HG02642 (cell line): ENCODE measurements around the gene LEF1.
A peak's percentile ranks its signal among the peaks of the same experiment; 100 is the strongest.

Experiments
- ATAC-seq: cut with Tn5 transposase; IDR thresholded peaks from one replicate; pipeline ENCODE4 v1.9.1; 2021; ENCODE audit warnings: mild to moderate bottlenecking; ENCODE audit not compliant: unreplicated experiment, poor library complexity

The LEF1 gene

DNA sequence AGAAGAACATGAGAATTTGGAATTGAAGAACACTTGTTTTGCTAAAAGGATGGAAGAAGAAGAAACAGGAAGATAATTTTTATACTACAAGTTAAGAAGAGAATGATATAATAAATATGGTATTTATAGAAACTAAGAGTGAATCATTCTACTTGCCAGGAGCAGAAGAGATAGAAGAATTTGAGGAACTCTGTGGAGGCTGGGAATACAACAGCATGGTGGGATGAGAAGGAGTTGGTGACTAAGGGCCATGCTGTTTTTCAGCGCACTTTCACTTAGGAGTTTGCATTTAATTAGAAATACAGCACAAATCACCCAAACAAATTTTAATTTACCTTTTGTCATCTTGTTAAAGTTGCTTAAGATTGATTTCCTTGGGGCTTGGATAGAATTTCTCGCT is 158.6 kb downstream of the LEF1 start:
- no peak for ATAC-seq

DNA sequence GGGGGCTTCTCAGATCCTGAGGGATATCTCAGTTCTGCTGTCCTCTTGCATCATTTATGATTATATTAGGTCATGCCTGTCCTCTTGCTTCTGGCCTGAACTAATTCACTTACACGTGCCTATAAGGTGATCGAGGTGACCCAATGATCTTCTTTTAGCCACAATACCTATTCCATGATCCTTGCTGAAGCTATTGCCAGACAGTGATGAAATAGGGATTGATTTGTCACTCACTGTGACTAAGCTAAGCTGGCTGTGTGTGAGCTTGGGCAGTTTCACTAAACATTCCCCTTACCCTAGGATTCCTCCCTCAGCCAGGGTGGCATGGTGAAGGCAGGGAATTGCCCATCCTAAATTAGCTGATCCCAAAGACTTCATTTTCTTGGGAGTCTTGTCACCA is 160.0 kb downstream of the LEF1 start:
- ATAC-seq = no peak

DNA sequence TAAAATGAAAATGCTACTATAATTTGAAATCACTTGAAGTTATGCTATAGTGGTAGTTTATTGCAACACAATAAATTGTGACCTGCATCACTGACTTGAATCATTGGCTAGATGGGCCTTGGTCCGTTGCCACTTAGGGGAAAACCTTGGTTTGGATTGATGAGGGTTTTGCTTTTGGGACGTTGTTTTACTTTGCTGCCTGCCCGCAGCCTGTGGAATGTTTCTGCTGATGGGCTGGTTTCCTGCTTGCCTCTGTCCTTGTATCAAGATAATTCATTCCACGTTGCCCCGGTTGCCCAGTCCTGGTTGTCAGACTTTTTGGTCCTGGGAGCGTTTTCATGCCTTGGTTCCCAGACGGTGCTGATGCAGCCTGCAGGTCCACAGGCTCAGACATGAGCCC is 160.7 kb downstream of the LEF1 start:
- ATAC-seq = no peak

DNA sequence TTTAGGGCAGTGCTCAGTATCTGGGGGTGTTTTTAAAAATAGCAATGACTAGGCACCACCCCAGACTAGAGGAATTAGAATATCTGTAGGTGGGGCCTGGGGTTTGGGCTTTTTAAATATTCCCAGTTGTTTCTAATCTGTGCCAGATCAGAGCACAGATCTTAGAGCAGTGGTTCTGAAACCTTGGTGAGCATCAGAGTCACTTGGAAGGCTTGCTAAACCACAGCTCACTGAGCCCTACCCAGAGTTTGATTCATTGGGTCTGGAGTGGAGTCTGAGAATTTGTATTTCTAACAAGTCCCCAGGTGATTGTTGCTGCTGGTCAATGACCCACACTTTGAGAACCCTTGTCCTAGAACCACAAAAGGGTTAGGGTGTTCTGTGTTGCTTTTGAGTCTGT is 162.4 kb downstream of the LEF1 start:
- ATAC-seq = no peak

DNA sequence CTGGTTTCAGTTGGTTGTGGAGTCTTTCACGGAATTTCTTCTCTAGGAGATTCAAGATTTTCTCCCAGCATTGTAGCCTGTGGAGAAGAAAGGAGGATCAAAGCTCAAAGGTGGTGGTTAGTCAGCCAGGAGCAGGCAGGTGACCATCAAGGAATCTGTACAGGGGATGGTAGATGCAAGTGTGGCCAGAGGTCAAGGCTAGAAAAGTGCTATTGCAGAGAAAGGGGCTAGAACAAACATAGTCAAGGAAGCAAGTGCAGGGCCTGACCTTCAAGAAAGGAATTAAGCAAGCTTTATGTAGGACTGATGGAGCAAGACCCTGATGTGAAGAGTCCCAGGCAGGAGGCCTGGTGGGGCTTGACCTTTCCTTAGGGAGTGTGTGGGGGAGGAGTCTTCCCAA is 162.9 kb downstream of the LEF1 start:
- ATAC-seq = no peak

DNA sequence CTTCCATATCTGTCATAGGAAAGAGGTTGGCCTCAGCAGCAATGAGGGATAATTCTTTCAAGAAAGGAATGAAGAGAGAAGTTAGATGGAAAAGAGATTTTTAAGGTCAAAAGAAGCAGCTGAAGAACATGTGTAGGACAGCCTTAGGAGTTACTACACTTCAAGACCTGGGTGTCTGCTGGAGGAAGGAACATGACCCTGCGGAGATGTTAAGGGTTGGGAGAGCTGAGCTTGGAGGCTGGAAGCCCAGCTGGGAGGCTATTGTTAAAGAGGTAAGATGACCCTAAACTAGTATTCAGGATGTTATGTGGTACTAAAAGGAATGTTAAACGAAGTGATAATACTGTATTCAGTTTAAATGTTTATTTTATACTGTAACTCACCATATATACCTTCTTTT is 164.1 kb downstream of the LEF1 start:
- ATAC-seq = no peak

DNA sequence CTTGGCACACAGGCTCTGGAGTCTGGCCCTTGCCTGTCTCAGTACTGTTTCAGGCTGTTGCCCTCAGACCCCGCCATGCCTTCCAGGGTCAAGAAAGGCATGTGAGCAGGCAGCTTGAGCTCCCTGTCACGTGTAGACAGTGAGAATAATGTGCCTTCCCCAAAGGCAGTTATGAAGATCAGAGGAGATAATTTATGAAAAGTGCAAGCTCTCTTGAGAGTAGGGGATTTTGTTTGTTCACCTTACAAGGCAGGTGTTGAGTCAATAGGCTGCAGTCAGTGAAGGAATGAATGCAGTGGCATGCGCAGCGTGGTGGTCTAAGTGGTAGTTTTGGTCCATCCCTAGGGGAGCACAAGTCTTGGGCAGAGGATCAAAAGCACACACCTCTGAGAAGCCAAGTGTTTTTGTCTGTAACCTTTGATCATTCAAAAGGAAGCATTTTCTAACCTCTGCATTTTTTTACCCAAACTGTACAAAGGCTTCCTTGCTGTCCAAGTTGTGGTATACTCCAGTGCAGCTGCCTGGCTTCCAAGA is 164.7 kb downstream of the LEF1 start:
- ATAC-seq = peak; percentile 41

DNA sequence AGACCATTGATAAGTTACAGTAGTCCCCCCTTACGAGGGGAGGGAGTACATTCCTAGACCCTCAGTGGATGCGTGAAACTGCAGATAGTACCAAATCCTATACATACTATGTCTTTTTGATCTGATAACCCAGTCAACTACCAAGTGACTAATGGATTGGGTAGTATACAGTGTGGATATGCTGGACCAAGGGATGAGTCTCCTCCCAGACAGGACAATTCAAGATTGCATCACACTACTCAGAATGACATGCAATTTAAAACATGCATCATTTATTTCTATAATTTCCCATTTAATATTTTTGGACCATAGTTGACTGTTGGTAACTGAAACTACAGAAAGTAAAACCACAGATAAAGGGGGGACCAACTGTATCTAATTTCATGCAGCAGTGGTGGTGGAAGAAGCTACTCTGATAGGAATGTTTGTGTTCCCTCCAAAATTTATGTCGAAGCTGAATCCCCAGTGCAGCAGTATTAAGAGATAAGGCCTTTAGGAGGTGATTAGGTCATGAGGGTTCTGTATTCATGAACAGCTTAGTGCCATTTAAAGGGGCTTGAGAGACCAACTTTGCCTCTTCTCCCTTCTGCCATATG is 167.1 kb downstream of the LEF1 start:
- ATAC-seq = no peak

DNA sequence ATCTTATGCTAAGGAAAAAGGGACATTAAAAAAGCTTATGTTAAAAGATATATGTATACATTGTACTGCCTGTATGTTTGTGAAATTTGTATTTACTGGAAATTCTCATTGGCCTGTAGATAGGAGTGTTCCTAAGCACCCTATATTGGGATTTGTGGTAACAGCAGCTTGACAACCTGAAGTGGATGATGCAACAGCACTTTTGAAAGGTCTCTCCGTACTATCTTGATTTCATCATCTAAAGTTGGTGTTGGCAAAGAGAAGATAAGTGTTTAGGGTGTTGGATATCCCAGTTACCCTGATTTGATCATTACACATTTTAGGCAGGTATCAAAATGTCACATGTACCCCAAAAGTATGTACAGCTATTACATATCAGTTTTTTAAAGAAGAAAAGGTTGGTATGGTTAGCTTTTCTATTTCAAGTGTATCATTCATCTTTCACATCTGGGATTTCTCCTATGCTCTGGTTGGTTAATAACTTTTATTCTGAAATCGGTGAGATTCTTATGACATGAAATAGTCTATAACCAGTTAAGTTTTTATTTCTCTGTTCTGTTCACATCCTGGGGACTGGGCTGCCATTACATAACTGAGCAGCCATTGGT is 168.7 kb downstream of the LEF1 start:
- no peak for ATAC-seq

DNA sequence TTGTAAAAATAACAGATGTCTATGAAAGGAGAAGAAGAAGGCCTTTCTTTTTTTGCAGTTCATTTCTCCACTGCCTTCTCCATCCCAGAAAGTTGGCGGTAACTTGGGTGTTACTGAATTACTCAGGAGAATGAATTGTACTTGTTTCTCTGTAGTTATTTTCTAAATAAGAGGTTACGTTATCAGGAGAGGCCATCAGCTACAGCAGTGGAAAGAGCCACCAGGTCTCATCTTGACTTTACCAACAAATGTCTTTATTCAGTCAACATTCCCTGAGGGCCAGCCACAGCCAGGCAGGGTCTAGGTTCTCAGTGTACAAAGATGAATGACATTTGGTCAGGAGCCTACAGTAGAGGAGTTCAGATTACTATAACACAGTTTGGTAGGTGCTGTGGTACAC is 170.9 kb downstream of the LEF1 start:
- no peak for ATAC-seq
